Measurements from ENCODE around the gene RAB40C.

DNA sequence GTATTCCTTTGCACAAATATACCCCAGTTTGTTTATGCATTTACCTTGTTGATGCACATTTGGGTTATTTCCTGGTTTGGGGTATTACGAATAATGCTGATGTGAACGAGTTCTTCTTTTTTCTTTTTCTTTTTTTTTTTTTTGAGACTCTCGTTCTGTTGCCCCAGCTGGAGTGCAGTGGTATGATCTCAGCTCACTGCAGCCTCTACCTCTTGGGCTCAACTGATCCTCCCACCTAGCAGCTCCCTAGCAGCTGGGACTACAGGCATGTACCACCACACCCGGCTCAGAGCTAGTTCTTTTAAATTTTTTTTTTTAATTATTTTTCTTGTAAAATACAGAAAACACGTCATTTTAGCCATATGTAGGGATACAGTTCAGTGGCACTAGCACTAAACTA, 14.1 kb downstream of the RAB40C start:
- TF ChIP-seq, protein P1, sequence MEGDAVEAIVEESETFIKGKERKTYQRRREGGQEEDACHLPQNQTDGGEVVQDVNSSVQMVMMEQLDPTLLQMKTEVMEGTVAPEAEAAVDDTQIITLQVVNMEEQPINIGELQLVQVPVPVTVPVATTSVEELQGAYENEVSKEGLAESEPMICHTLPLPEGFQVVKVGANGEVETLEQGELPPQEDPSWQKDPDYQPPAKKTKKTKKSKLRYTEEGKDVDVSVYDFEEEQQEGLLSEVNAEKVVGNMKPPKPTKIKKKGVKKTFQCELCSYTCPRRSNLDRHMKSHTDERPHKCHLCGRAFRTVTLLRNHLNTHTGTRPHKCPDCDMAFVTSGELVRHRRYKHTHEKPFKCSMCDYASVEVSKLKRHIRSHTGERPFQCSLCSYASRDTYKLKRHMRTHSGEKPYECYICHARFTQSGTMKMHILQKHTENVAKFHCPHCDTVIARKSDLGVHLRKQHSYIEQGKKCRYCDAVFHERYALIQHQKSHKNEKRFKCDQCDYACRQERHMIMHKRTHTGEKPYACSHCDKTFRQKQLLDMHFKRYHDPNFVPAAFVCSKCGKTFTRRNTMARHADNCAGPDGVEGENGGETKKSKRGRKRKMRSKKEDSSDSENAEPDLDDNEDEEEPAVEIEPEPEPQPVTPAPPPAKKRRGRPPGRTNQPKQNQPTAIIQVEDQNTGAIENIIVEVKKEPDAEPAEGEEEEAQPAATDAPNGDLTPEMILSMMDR (IDR thresholded peaks at IDR 0.05 in 2 of 3, conservative IDR thresholded peaks at IDR 0.05 in 1 of 3; ENCODE audit: insufficient read depth in 2 of 3, low read depth in 1 of 3, low read length in 3 of 3), result no peak
- no peak for TF ChIP-seq TCF7 (IDR thresholded peaks at IDR 0.05; ENCODE audit: borderline replicate concordance)
- no peak for TF ChIP-seq EP300 (IDR thresholded peaks at IDR 0.05; ENCODE audit: low read length)
- TF ChIP-seq POLR2A (conservative IDR thresholded peaks at IDR 0.05), result no peak
- TF ChIP-seq CBX8 (IDR thresholded peaks at IDR 0.05; ENCODE audit: borderline replicate concordance, extremely low read depth, low read depth, low read length, poor library complexity, severe bottlenecking), result no peak
